HCT116 (cell line): Measurements from ENCODE around the gene EPN1.

Experiments
- CTCF ChIP-seq, 3 experiments: fragments of 200-600 bp in 1 of 3; sonication (generic) in 1 of 3; IDR thresholded peaks in 2 of 3; conservative IDR thresholded peaks in 1 of 3; 2 replicates each; pipeline ENCODE4 v1.5.1; 2012 to 2017; ENCODE audit warnings: low read depth in 2 of 3, low read length in 2 of 3, antibody characterized with exemption in 1 of 3, borderline replicate concordance in 1 of 3, control low read depth in 1 of 3, mild to moderate bottlenecking in 1 of 3, mixed read lengths in 1 of 3, mixed run types in 1 of 3, moderate library complexity in 1 of 3; ENCODE audit not compliant: insufficient read depth in 1 of 3
- EGR1 ChIP-seq: IDR thresholded peaks from 2 replicates; pipeline ENCODE4 v1.6.1; 2012; ENCODE audit warnings: low read depth
- EZH2 ChIP-seq: fragments of 200-600 bp; sonication (generic); IDR thresholded peaks from 2 replicates; pipeline ENCODE4 v1.6.1; 2017; ENCODE audit warnings: antibody characterized with exemption, mixed run types
- POLR2A ChIP-seq: IDR thresholded peaks from 2 replicates; pipeline ENCODE4 v1.7.0; 2011; ENCODE audit warnings: borderline replicate concordance; ENCODE audit not compliant: insufficient read depth, insufficient read length; ENCODE audit errors: extremely low read depth
- RAD21 ChIP-seq: IDR thresholded peaks from 2 replicates; pipeline ENCODE4 v1.6.1; 2012; ENCODE audit warnings: low read depth, mild to moderate bottlenecking
- ZNF274 ChIP-seq: fragments of 200-500 bp; sonication (Bioruptor generic); IDR thresholded peaks from 2 replicates; pipeline ENCODE4 v1.6.1; 2014; ENCODE audit warnings: mild to moderate bottlenecking, low read depth, low read length, inconsistent platforms

GRCh38 chr19:55691561-55692481 lies 16.8 kb downstream of the EPN1 start:
- TF ChIP-seq POLR2A: no peak
- TF ChIP-seq CTCF (IDR thresholded peaks at IDR 0.05 in 2 of 3, conservative IDR thresholded peaks at IDR 0.05 in 1 of 3; ENCODE audit: borderline replicate concordance in 1 of 3, insufficient read depth in 1 of 3, low read depth in 2 of 3, low read length in 2 of 3): no peak
- no peak for TF ChIP-seq EZH2
- no peak for TF ChIP-seq RAD21
- TF ChIP-seq EGR1: no peak
- TF ChIP-seq ZNF274: no peak
